Coronary artery (tissue), 2 donors: Measurements from ENCODE around the gene ZNF792.
A peak's percentile ranks its signal among the peaks of the same experiment; 100 is the strongest.
"Not testable (repeated sequence)": the region's sequence is repeated elsewhere in the genome, so short reads cannot be mapped to it uniquely, and the experiment has no call there.

Experiments used
- DNase-seq: peaks from one replicate; pipeline ENCODE4 v3.0.0-alpha.2; 2017; ENCODE audit warnings: low spot score
- H3K27ac ChIP-seq, 2 donors: fragments of 200-600 bp; sonication (generic); one replicate each; pipeline ENCODE4 v1.5.1; 2016 to 2019
- H3K4me3 ChIP-seq: fragments of 200-600 bp; sonication (generic); 2 replicates; pipeline ENCODE4 v1.5.1; 2016; ENCODE audit warnings: mild to moderate bottlenecking, moderate library complexity
- TF ChIP-seq, protein P1 (sequence below): fragments of 200-600 bp; sonication (generic); IDR thresholded peaks from one replicate; pipeline ENCODE4 v1.5.1; 2019; ENCODE audit warnings: antibody characterized with exemption

The ZNF792 gene

DNA sequence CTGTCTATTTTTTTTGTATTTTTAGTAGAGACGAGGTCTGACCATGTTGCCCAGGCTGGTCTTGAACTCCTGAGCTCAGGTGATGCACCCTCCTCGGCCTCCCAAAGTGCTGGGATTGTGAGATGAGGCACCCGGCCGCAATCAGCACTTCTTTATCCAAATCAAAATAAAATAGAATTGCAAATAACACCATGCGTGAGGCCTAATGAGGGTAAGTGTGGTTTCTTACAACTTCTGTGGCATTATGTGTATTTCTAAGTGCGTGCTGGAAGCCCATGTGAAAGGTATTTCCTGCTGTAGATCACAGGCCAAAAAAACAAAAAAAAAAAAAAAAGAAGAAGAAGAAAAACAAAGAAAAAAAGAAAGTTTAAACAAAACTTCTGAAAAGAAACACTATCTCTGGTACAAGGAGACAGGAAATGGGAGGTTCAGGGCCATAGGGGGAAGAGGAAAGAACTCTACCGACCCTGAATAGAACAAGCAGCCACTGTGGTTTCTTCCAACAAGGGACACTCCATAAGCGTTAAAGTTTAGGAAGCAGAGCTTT is 33.1 kb upstream of the ZNF792 start:
- TF ChIP-seq, protein P1, sequence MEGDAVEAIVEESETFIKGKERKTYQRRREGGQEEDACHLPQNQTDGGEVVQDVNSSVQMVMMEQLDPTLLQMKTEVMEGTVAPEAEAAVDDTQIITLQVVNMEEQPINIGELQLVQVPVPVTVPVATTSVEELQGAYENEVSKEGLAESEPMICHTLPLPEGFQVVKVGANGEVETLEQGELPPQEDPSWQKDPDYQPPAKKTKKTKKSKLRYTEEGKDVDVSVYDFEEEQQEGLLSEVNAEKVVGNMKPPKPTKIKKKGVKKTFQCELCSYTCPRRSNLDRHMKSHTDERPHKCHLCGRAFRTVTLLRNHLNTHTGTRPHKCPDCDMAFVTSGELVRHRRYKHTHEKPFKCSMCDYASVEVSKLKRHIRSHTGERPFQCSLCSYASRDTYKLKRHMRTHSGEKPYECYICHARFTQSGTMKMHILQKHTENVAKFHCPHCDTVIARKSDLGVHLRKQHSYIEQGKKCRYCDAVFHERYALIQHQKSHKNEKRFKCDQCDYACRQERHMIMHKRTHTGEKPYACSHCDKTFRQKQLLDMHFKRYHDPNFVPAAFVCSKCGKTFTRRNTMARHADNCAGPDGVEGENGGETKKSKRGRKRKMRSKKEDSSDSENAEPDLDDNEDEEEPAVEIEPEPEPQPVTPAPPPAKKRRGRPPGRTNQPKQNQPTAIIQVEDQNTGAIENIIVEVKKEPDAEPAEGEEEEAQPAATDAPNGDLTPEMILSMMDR: no peak
- DNase-seq: no peak
- Histone ChIP-seq H3K4me3 (no peak overlapping the region), H3K27ac (peak overlapping the region in 1 of 2 donors; percentile 54)

DNA sequence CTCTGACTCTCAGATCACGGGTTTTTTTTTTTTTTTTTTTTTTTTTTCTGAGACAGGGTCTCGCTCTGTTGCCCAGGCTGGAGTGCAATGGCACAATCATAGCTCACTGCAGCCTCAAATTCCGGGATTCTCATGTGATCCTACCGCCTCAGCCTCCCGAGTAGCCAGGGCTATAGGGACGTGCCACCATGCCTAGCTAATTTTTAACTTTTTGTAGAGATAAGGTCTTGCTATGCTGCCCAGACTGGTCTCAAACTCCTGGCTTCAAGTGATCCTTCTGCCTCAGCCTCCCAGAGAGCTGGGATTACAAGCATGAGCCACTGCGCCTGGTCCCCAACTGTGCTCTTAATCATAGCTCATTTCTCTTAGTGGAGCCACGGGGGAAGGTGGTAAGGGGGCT is 31.5 kb upstream of the ZNF792 start:
- no peak overlapping the region for H3K4me3 ChIP-seq
- DNase-seq: no peak
- TF ChIP-seq, protein P1: no peak
- peak overlapping the region; percentile 34 to 42 for H3K27ac ChIP-seq

DNA sequence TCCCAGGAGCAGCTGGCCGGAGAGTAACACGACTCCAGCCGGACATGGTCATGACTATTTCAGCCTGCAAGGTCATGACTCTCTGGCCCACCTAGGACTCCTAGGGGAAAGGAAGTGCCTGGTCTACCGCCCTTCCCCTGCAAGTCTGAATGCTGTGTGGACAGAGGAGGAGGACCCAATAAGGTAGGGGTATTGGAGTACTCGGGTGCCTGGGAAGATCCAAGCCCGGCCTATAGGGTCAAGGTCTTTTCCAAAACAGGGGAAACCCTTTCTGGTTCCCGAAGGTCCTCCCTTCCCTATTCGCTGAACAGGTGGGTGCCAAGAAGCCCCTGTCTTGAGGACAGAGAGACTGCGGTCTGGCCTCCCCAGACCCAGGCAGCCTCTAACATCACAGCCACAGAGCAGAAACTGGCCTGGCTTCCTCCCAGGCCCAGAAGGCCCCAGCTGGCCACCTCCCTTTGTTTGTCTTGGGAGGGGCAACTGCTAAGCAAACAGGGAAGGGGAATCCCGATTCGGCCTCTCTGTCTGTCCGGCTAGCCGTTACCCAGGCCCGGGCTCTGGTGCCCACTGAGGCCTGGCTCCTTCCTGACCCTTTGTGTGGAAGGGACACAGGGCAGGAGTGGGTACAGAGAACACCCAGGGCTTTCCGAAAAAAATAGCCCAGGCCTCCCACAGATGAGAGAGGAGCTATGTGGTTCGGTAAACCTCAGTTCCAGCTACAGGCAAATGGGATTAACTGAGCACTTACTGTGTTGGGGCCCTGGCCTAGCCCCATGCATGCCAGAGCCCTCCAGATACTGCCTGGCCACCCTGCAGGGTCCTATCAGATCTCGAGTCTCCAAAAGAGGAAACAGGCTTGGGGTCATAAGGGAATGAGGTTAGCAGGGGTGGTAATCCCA is 30.9 kb upstream of the ZNF792 start:
- DNase-seq: no peak
- H3K27ac ChIP-seq: peak overlapping the region; percentile 42 to 77
- TF ChIP-seq, protein P1: no peak
- H3K4me3 ChIP-seq: no peak overlapping the region

DNA sequence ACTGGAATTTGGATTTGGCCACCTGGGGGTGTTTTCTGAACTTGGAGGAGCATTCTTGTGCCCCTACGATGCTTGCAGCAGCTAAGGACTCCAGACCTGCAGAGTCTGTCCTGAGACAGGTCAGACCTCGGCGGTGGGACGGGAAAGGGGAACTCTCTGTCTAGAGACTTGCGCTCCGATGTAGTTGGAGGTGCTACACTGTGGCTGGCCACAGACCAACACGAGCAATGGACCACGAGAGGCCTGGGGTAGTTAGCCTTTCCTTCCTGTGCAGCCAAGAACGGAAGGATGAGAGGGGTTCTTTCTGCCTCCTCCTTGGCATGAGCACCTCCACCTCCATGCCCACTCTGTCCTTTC is 30.2 kb upstream of the ZNF792 start:
- TF ChIP-seq, protein P1: no peak
- no peak overlapping the region for H3K4me3 ChIP-seq
- peak overlapping the region in 1 of 2 donors; percentile 77 for H3K27ac ChIP-seq
- DNase-seq: no peak

DNA sequence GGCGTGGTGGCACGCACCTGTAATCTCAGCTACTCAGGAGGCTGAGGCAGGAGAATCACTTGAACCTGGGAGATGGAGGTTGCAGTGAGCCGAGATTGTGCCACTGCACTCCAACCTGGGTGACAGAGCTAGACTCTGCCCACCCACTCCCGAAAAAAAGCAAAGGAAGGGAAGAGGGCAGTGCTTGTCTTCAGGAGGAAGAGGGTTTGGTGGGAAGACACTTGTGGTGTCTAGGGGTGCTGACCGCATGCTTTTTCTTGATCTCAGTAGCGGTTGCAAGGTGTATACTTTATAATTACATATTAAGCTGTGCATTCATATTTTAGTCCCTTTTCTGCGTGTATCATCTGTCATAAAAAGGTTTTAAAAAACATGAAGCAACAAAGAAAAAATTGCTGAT is 28.6 kb upstream of the ZNF792 start:
- H3K4me3 ChIP-seq, DNase-seq, H3K27ac ChIP-seq: not testable (repeated sequence)

DNA sequence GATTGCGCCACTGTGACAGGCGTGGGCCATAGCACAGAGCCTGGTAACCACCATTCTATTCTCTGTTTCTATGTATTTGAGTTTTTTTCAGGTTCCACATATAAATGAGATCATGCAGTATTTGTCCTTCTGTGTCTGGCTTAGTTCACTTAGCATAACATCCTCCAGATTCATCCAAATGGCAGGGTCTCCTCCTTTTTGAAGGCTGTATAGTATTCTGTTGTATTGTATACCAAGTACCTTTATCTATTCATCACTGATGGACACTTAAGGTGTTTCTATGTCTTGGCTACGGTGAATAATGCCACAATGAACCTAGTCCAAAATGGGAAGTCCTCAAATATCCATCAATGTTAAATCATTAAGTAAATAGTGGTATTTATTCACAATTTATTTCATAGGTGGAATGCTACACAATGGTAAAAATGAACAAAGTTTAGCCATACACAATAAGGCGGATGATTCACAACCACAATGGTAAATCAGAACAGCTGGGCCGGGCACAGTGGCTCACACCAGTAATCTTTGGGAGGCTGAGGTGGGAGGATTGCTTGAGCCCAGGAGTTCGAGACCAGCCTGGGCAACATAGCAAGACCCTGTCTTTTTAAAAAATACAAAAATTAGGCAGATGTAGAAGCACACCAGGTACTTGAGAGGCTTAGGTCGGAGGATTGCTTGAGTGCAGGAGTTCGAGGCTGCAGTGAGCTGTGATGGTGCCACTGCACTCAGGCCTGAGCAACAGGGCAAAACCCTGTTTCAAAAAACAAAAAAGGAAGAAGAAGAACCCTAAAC is 27.7 kb upstream of the ZNF792 start:
- DNase-seq: no peak
- H3K27ac ChIP-seq: no peak overlapping the region
- TF ChIP-seq, protein P1: no peak
- no peak overlapping the region for H3K4me3 ChIP-seq

DNA sequence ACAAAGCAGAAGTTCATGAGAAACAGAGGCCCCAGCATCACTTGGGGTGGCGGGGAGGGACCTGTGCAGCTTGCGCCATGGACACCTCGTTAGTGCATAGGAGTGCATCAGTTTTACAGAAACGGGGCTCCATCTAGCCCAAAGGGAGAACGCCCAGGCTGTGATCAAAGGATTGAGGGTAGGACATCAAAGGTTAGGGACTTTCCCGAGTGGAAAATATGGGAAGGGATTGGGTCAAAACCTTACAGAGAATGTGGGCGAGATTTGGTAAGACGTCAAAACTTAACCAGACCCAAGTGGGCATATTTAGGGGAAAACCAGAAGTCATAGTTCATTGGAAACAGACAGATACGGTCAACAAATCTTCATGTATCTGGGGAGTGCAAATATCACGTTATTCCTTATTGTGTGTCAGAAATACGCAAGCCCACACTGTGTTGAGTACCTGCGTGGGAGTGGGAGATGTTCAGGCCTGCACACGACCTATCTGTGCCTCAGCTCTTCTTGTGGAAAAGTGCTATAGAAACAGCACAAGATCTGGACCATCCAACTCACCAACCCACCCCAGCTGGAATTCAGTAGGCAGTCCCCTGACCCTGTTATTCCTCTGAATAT is 26.7 kb upstream of the ZNF792 start:
- TF ChIP-seq, protein P1: no peak
- no peak for DNase-seq
- H3K27ac ChIP-seq: no peak overlapping the region
- no peak overlapping the region for H3K4me3 ChIP-seq
